NT2/D1 (cell line): Measurements from ENCODE around the gene CYP27C1.

Experiments used
- SUZ12 ChIP-seq: IDR thresholded peaks from 2 replicates; pipeline ENCODE4 v1.6.1; 2011; ENCODE audit not compliant: insufficient read length, insufficient read depth; ENCODE audit errors: extremely low read depth
- YY1 ChIP-seq: IDR thresholded peaks from 2 replicates; pipeline ENCODE4 v1.6.1; 2011; ENCODE audit not compliant: insufficient read length, insufficient read depth

DNA sequence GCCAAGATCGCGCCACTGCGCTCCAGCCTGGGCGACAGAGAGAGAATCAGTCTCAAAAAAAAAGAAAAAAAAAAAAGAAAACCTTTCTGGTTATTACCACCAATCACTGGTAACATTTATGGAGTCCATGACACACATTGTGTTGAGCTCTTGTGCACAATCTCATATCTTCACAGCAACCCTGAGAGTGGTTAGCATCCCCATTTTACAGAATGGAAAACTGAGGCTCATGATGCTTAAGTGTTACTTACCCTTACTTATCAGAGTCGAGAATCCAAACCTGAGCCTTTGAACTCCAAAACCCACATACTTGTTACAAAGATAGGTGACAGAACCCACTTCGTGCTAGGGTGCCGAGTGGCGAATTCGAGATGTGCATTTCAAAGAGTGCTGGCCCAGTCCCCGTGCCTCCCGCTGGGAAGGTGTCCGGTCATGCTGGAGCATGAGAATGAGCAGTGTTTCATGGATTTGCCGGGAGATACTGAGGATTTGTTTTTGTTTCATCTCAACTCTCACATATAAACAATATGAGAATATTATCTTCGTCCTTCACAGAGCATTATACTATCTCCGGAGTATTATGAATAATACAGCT lies 50.9 kb downstream of the CYP27C1 start:
- TF ChIP-seq YY1 (no peak), SUZ12 (no peak)
